ENCODE measurements around the gene LYPD1.

The LYPD1 gene

GRCh38 chr2:132715386-132716351 lies 45.7 kb upstream of the LYPD1 start:
- CTCF ChIA-PET, result interaction anchor here (0.5 to 1.3 kb wide), 2 partner anchors 456 to 1770 kb away, joined by 3 read pairs; no protein-coding TSS in a partner anchor
- Histone ChIP-seq H3K36me3 (ENCODE audit: control insufficient read depth in 2 of 2, insufficient read depth in 1 of 2, low read length in 2 of 2) (no peaks in the 10 kb centered on the region), H3K9me3 (ENCODE audit: control insufficient read depth, insufficient read depth, low read depth, low read length) (no peaks in the 10 kb centered on the region), H3K4me1 (ENCODE audit: control insufficient read depth, insufficient read depth, low read length) (no peaks in the 10 kb centered on the region), H3K27ac (ENCODE audit: extremely low read depth, low read depth, low read length) (no peak overlapping the region), H3K4me3 (ENCODE audit: low read depth, low read length) (no peak overlapping the region)
- POLR2A ChIA-PET, result no interaction called here
- TF ChIP-seq PRDM2 (tag by site-specific recombination; IDR thresholded peaks at IDR 0.05; ENCODE audit: borderline replicate concordance) (no peak), GLI4 (tag by site-specific recombination; IDR thresholded peaks at IDR 0.05) (no peak), ZNF366 (tag by site-specific recombination; conservative IDR thresholded peaks at IDR 0.05) (no peak), ZNF266 (tag by site-specific recombination; IDR thresholded peaks at IDR 0.05; ENCODE audit: low read depth) (no peak), ZNF416 (tag by site-specific recombination; IDR thresholded peaks at IDR 0.05) (no peak), ZNF529 (tag by site-specific recombination; IDR thresholded peaks at IDR 0.05; ENCODE audit: insufficient replicate concordance) (no peak), ZSCAN16 (tag by site-specific recombination; IDR thresholded peaks at IDR 0.05) (no peak), ZNF501 (tag by site-specific recombination; IDR thresholded peaks at IDR 0.05) (no peak), ZNF10 (tag by site-specific recombination; IDR thresholded peaks at IDR 0.05) (no peak), ZNF514 (tag by site-specific recombination; IDR thresholded peaks at IDR 0.05) (no peak), ZNF664 (tag by site-specific recombination; IDR thresholded peaks at IDR 0.05) (no peak), ZNF658 (tag by site-specific recombination; IDR thresholded peaks at IDR 0.05) (no peak), ZNF585B (tag by site-specific recombination; IDR thresholded peaks at IDR 0.05) (no peak), ZNF146 (tag by site-specific recombination; IDR thresholded peaks at IDR 0.05) (no peak), ZNF623 (tag by site-specific recombination; IDR thresholded peaks at IDR 0.05) (no peak)

DNA sequence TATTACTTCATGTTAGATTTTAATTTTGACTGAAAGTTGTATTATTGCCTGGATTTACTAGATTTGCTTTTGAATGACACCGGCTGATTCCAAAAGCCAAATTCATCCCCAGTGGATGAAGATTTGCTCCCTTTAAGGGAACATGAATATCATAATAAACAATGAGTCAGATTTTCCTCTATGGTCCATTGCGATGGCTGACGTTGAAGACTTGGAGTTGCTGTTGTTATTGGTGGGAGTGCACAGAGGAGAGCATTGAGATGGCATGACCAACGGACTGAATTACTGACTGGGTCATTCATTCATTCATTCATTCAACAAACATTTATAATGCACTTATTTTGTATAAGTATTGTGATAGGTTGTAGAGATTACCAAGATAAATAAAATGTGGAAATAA lies 33.4 kb upstream of the LYPD1 start:
- Histone ChIP-seq H3K27ac (ENCODE audit: extremely low read depth, low read depth, low read length) (no peak overlapping the region), H3K9me3 (ENCODE audit: control insufficient read depth, insufficient read depth, low read depth, low read length) (no peaks in the 10 kb centered on the region), H3K36me3 (ENCODE audit: control insufficient read depth in 2 of 2, insufficient read depth in 1 of 2, low read length in 2 of 2) (no peaks in the 10 kb centered on the region), H3K4me3 (ENCODE audit: low read depth, low read length) (no peak overlapping the region), H3K4me1 (ENCODE audit: control insufficient read depth, insufficient read depth, low read length) (no peaks in the 10 kb centered on the region)
- ChIA-PET CTCF (interaction anchor here (0.7 kb wide), 1 partner anchor 31 kb away, joined by 3 read pairs; no protein-coding TSS in a partner anchor), POLR2A (no interaction called here)
- no peak for TF ChIP-seq ZNF274 (IDR thresholded peaks at IDR 0.05; ENCODE audit: low read length)
- no peak for TF ChIP-seq ZNF274 (tag by site-specific recombination; IDR thresholded peaks at IDR 0.05; ENCODE audit: borderline replicate concordance)
- no peak for TF ChIP-seq HOXC10 (CRISPR knock-in tag; IDR thresholded peaks at IDR 0.05)
- no peak for TF ChIP-seq MZF1 (tag by site-specific recombination; IDR thresholded peaks at IDR 0.05; ENCODE audit: borderline replicate concordance)
- no peak for TF ChIP-seq ZNF621 (tag by site-specific recombination; IDR thresholded peaks at IDR 0.05)
- TF ChIP-seq MYNN (tag by site-specific recombination; IDR thresholded peaks at IDR 0.05; ENCODE audit: borderline replicate concordance), result no peak
- TF ChIP-seq ZNF121 (tag by site-specific recombination; IDR thresholded peaks at IDR 0.05), result no peak
- TF ChIP-seq ZNF654 (tag by site-specific recombination; IDR thresholded peaks at IDR 0.05; ENCODE audit: low read depth), result no peak
- TF ChIP-seq ZNF311 (tag by site-specific recombination; IDR thresholded peaks at IDR 0.05; ENCODE audit: borderline replicate concordance), result no peak
- no peak for TF ChIP-seq ZNF394 (tag by site-specific recombination; IDR thresholded peaks at IDR 0.05; ENCODE audit: borderline replicate concordance)
- TF ChIP-seq ZNF558 (tag by site-specific recombination; IDR thresholded peaks at IDR 0.05), result no peak
- TF ChIP-seq ZNF792 (tag by site-specific recombination; IDR thresholded peaks at IDR 0.05), result no peak
- no peak for TF ChIP-seq ZNF600 (tag by site-specific recombination; IDR thresholded peaks at IDR 0.05)
- no peak for TF ChIP-seq ZBTB48 (tag by site-specific recombination; IDR thresholded peaks at IDR 0.05)
